Umbilical cord (tissue), 1 donor: ENCODE results near the gene CLCA2. TPM values are rescaled to one million over a fixed set of nuclear protein-coding genes. Genes with fewer than 3 reads are reported as not detected.

Experiments
- total RNA-seq: library from RNA; depleted of rRNA; stranded (reverse); fragments of >200 nt; gene quantifications from one replicate; pipeline ENCODE4 v1.2.3, GENCODE V29; 2014; ENCODE audit warnings: low replicate concordance; ENCODE audit not compliant: insufficient read depth

Gene CLCA2
- total RNA-seq, 1 donor from 2014 or later, result 11.3 TPM

Other genes with a start within 250 kb of the CLCA2 start
- 40.9 TPM for gene ODF2L, start 27.8 kb upstream of the CLCA2 start, total RNA-seq
- gene CLCA1, start 44.8 kb downstream of the CLCA2 start, total RNA-seq, result 0.72 TPM
- gene CLCA4, start 122.9 kb downstream of the CLCA2 start, total RNA-seq, result 2.9 TPM